CD14-positive monocyte (primary cell): ENCODE measurements around the gene CNGA3. TPM values are rescaled to one million over a fixed set of nuclear protein-coding genes. Genes with fewer than 3 reads are reported as not detected.

Experiments
- DNase-seq, 3 donors: peaks; one replicate each; pipeline ENCODE4 v3.0.0-alpha.2; 2011 to 2022
- H2AFZ ChIP-seq: 2 replicates; pipeline ENCODE4 v1.6.0; 2012; ENCODE audit warnings: mild to moderate bottlenecking, low read depth, low read length, inconsistent platforms; ENCODE audit not compliant: insufficient read depth, poor library complexity, severe bottlenecking
- H3K27ac ChIP-seq, 2 donors: 1 replicate in 1 of 2; 2 replicates in 1 of 2; pipeline ENCODE4 v1.5.1; 2012 to 2013; ENCODE audit warnings: low read length in 2 of 2, control low read depth in 1 of 2, inconsistent platforms in 1 of 2, low read depth in 1 of 2, mild to moderate bottlenecking in 1 of 2
- H3K27me3 ChIP-seq, 2 donors: one replicate each; pipeline versions ENCODE4 v1.6.0 to v1.6.1; 2011 to 2013; ENCODE audit warnings: low read length in 2 of 2; ENCODE audit not compliant: control insufficient read depth in 2 of 2, insufficient read depth in 2 of 2
- H3K36me3 ChIP-seq, 2 donors: replicated peaks in 1 of 2; 1 replicate in 1 of 2; 2 replicates in 1 of 2; pipeline versions ENCODE4 v1.5.1 to v1.6.1; 2012 to 2013; ENCODE audit warnings: low read length in 2 of 2, control low read depth in 1 of 2, inconsistent platforms in 1 of 2, mild to moderate bottlenecking in 1 of 2; ENCODE audit not compliant: insufficient read depth in 2 of 2, control insufficient read depth in 1 of 2
- H3K4me1 ChIP-seq, 2 donors: 1 replicate in 1 of 2; 2 replicates in 1 of 2; pipeline versions ENCODE4 v1.5.1 to v1.6.1; 2012 to 2013; ENCODE audit warnings: low read length in 2 of 2, control low read depth in 1 of 2, inconsistent platforms in 1 of 2, mild to moderate bottlenecking in 1 of 2, moderate library complexity in 1 of 2; ENCODE audit not compliant: insufficient read depth in 2 of 2, control insufficient read depth in 1 of 2
- H3K4me2 ChIP-seq: replicated peaks from 2 replicates; pipeline ENCODE3; 2012; ENCODE audit warnings: low read length, moderate library complexity, mild to moderate bottlenecking; ENCODE audit not compliant: poor library complexity, severe bottlenecking; ENCODE audit errors: extremely low read depth
- H3K4me3 ChIP-seq, 3 experiments: fragments of 200-600 bp in 1 of 3; sonication (generic) in 1 of 3; replicated peaks in 1 of 3; 1 replicate in 2 of 3; 2 replicates in 1 of 3; pipeline ENCODE4 v1.5.1; 2011 to 2013; ENCODE audit warnings: low read length in 3 of 3, mild to moderate bottlenecking in 3 of 3, control low read depth in 2 of 3, low read depth in 2 of 3, inconsistent platforms in 1 of 3, moderate library complexity in 1 of 3
- H3K79me2 ChIP-seq: 2 replicates; pipeline ENCODE4 v1.6.0; 2012; ENCODE audit warnings: mild to moderate bottlenecking, control low read depth, inconsistent platforms, low read length, moderate library complexity; ENCODE audit not compliant: insufficient read depth
- H3K9ac ChIP-seq: 2 replicates; pipeline ENCODE4 v1.6.0; 2017; ENCODE audit warnings: low read length, mild to moderate bottlenecking; ENCODE audit not compliant: insufficient read depth, poor library complexity, severe bottlenecking
- H3K9me3 ChIP-seq, 2 donors: replicated peaks in 1 of 2; 1 replicate in 1 of 2; 2 replicates in 1 of 2; pipeline versions ENCODE4 v1.5.1 to v1.6.1; 2012 to 2013; ENCODE audit warnings: low read length in 2 of 2, control low read depth in 1 of 2; ENCODE audit not compliant: control insufficient read depth in 1 of 2, insufficient read depth in 1 of 2
- H4K20me1 ChIP-seq: 2 replicates; pipeline ENCODE4 v1.6.0; 2012; ENCODE audit warnings: mild to moderate bottlenecking, low read length, control low read depth, moderate library complexity; ENCODE audit not compliant: insufficient read depth
- H3K27ac Mint-ChIP-seq, 7 donors: one replicate each; pipeline ENCODE4 v1.8.0; 2020; ENCODE audit warnings: mild to moderate bottlenecking in 7 of 7, mixed read lengths in 7 of 7, moderate library complexity in 6 of 7, inconsistent platforms in 2 of 7
- H3K27me3 Mint-ChIP-seq, 3 donors: one replicate each; pipeline ENCODE4 v1.8.0; 2021 to 2022; ENCODE audit warnings: low read depth in 3 of 3, mild to moderate bottlenecking in 3 of 3, mixed read lengths in 3 of 3, moderate library complexity in 3 of 3, inconsistent platforms in 1 of 3
- H3K36me3 Mint-ChIP-seq, 2 donors: one replicate each; pipeline ENCODE4 v1.8.0; 2020; ENCODE audit warnings: mixed read lengths in 2 of 2, inconsistent platforms in 1 of 2, mild to moderate bottlenecking in 1 of 2
- H3K4me1 Mint-ChIP-seq: one replicate; pipeline ENCODE4 v1.8.0; 2020; ENCODE audit warnings: mild to moderate bottlenecking, mixed read lengths
- H3K4me3 Mint-ChIP-seq, 2 donors: one replicate each; pipeline ENCODE4 v1.8.0; 2020; ENCODE audit warnings: mild to moderate bottlenecking in 2 of 2, mixed read lengths in 2 of 2, moderate library complexity in 1 of 2
- H3K9me3 Mint-ChIP-seq, 7 donors: one replicate each; pipeline ENCODE4 v1.8.0; 2020 to 2022; ENCODE audit warnings: mixed read lengths in 7 of 7, mild to moderate bottlenecking in 6 of 7, moderate library complexity in 6 of 7, inconsistent platforms in 2 of 7
- WGBS: methylation state at CpG from one replicate; pipeline ENCODE4 v1.1.5; 2013; ENCODE audit warnings: missing lambda C conversion rate; ENCODE audit not compliant: insufficient coverage; 5-methylcytosine and 5-hydroxymethylcytosine counted together
- intact Hi-C, 2 donors: fragments of 100-400 bp; cut with micrococcal nuclease; formaldehyde crosslinking; loops; one replicate each; pipeline versions ENCODE4 v1.15.0 to v1.15.1; 2023
- polyA plus RNA-seq, 3 donors: library from polyadenylated mRNA; depleted of rRNA in 1 of 3; unstranded in 2 of 3; stranded (reverse) in 1 of 3; fragments of 300-500 nt in 2 of 3; fragments of >200 nt in 1 of 3; fragmentation: Illumina TruSeq in 2 of 3; gene quantifications; 1 replicate in 2 of 3; 2 replicates in 1 of 3; pipeline ENCODE4 v1.2.3, GENCODE V29; 2012 to 2021
- TF ChIP-seq, protein P1 (sequence below): fragments of 200-600 bp; IDR thresholded peaks from one replicate; pipeline ENCODE4 v1.8.0; 2022; ENCODE audit warnings: antibody characterized with exemption, mild to moderate bottlenecking

Gene CNGA3
- polyA plus RNA-seq, 3 donors, result not detected

DNA sequence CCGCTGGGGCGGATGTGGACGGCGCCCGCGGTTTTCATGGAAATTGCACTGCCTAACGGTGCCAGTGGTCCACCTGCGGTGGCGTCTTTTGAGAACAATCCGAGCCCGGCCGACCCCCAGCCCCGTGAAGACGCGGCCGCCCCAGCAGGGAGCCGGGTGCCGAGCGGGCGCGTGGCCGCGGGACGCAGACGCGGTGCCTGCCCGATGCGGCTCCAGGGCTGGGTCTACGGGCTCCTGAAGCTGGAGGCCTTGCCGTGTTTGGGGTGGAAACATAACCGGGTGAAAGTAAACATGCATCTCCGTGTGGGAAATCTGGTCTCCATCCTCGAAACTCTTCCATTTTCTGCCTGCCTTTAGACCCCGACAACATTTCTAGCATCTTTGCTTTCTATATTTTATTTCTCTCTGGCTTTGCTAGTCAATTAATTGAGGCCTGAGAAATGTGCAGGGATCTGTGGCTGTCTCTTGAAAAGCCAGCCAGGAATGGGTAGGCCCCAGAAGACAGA, 99.0 kb downstream of the CNGA3 start:
- Histone ChIP-seq H3K36me3 (no peaks in the 10 kb centered on the region), H3K27ac (peak overlapping the region; percentile 53 to 84), H3K4me1 (peaks cover 27 to 37% of the 10 kb centered on the region in 2 donors), H2AFZ (peak overlapping the region; percentile 50), H4K20me1 (peaks cover 43% of the 10 kb centered on the region), H3K9ac (peak overlapping the region; percentile 90), H3K27me3 (no peaks in the 10 kb centered on the region), H3K4me3 (peak overlapping the region; percentile 65 to 98 (median 79)), H3K4me2 (peak overlapping the region; percentile 95), H3K79me2 (peaks cover 61% of the 10 kb centered on the region), H3K9me3 (no peaks in the 10 kb centered on the region)
- 0% methylated on average over 29 of the region's 34 CpGs for WGBS
- H3K27me3 Mint-ChIP-seq, result peaks cover 0 to 3% (median 0%) of the 10 kb centered on the region in 3 donors
- H3K4me1 Mint-ChIP-seq, result peaks cover 46% of the 10 kb centered on the region
- H3K9me3 Mint-ChIP-seq, result peaks cover 0 to 2% (median 0%) of the 10 kb centered on the region in 7 donors
- H3K36me3 Mint-ChIP-seq, result peaks cover 7 to 16% of the 10 kb centered on the region in 2 donors
- TF ChIP-seq, protein P1, sequence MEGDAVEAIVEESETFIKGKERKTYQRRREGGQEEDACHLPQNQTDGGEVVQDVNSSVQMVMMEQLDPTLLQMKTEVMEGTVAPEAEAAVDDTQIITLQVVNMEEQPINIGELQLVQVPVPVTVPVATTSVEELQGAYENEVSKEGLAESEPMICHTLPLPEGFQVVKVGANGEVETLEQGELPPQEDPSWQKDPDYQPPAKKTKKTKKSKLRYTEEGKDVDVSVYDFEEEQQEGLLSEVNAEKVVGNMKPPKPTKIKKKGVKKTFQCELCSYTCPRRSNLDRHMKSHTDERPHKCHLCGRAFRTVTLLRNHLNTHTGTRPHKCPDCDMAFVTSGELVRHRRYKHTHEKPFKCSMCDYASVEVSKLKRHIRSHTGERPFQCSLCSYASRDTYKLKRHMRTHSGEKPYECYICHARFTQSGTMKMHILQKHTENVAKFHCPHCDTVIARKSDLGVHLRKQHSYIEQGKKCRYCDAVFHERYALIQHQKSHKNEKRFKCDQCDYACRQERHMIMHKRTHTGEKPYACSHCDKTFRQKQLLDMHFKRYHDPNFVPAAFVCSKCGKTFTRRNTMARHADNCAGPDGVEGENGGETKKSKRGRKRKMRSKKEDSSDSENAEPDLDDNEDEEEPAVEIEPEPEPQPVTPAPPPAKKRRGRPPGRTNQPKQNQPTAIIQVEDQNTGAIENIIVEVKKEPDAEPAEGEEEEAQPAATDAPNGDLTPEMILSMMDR, result no peak
- peak overlapping the region; percentile 97 to 99 for H3K4me3 Mint-ChIP-seq
- no peak for DNase-seq
- H3K27ac Mint-ChIP-seq, result peak overlapping the region; percentile 94 to 98 (median 96)
- intact Hi-C loops, result loop anchor here in 1 of 2 donors (5.0 kb wide), 1 partner anchor 42 kb away; no protein-coding TSS in a partner anchor

DNA sequence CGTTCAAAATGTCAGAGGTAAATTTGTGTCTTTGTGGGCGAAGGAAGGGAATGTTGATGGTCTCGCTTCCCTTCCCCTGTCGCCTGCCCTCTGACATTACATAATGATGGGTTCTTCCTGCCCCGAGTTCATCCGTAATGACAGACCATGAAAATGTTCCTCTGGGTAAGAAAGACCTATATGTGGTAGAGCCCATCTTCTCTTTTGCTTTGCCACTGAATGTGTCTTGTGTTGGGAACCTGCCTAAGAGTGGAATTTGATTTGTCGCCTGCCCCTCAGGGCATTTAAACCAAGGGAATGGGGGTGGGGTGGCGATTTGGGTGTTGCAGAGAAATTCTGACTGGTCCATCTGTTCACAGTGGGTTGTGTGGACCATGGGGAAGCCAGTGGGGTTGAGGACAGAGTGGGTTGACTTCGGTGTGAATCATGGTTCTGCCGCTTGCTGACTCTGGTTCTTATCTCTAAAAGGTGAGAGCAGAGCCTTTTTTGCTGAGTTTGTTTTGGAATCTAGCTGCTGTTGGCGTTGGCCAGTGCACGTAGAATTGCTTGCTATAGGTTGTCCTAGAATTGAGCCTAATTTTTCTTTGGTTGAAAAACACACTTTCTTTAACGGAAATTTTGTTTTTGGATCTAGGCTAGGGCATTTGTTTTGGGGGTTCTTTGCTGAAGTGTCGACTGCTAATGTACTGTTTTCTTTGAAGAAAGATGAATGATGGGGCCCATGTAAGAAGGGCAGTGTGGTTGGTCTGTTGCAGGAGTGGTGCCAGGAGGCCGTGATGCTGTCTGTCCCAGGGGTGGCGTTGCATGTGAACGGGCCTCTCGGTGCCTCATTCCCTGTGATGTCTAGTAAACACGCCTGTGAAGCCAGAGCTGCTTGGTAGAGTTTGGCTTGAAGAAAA, 99.7 kb downstream of the CNGA3 start:
- peak in 2 of 3 donors; percentile 38 to 41 for DNase-seq
- Mint-ChIP-seq H3K4me1 (peaks cover 51% of the 10 kb centered on the region), H3K9me3 (no peaks in the 10 kb centered on the region), H3K4me3 (peak overlapping the region; percentile 97 to 99), H3K27ac (peak overlapping the region; percentile 94 to 98 (median 96)), H3K27me3 (peaks cover 0 to 2% (median 0%) of the 10 kb centered on the region in 3 donors), H3K36me3 (peaks cover 7 to 16% of the 10 kb centered on the region in 2 donors)
- peak overlapping the region; percentile 50 for H2AFZ ChIP-seq
- intact Hi-C loops, result loop anchor here (1.0 to 5.0 kb wide), 2 partner anchors 8 to 41 kb away; no protein-coding TSS in a partner anchor
- peaks cover 27 to 37% of the 10 kb centered on the region in 2 donors for H3K4me1 ChIP-seq
- no peaks in the 10 kb centered on the region for H3K9me3 ChIP-seq
- H3K79me2 ChIP-seq, result peaks cover 68% of the 10 kb centered on the region
- H4K20me1 ChIP-seq, result peaks cover 50% of the 10 kb centered on the region
- H3K36me3 ChIP-seq, result no peaks in the 10 kb centered on the region
- TF ChIP-seq, protein P1, result no peak
- 69% methylated on average over 15 of the region's 19 CpGs for WGBS
- no peaks in the 10 kb centered on the region for H3K27me3 ChIP-seq
- H3K4me2 ChIP-seq, result peak overlapping the region; percentile 95
- H3K9ac ChIP-seq, result peak overlapping the region; percentile 90
- H3K4me3 ChIP-seq, result peak overlapping the region; percentile 65 to 98 (median 79)
- H3K27ac ChIP-seq, result peak overlapping the region; percentile 53 to 84
